Measurements from ENCODE around the gene ATP6V0A1. TPM values are rescaled to one million over a fixed set of nuclear protein-coding genes. Genes with fewer than 3 reads are reported as not detected.
A peak's percentile ranks its signal among the peaks of the same experiment; 100 is the strongest.
"Not testable (repeated sequence)": the region's sequence is repeated elsewhere in the genome, so short reads cannot be mapped to it uniquely, and the experiment has no call there.

Gene ATP6V0A1
- total RNA-seq, 1 donor from 2014 or later = 33.2 TPM

GRCh38 chr17:42460371-42460770, 1.7 kb downstream of the ATP6V0A1 start:
- intact Hi-C loops (cut with micrococcal nuclease) = loop anchor here (10.0 kb wide), 1 partner anchor 136 kb away; no protein-coding TSS in a partner anchor
- DNase-seq = no peak
- no peak for ATAC-seq

- DNase-seq = no peak
- intact Hi-C loops (cut with micrococcal nuclease) = loop anchor here (10.0 kb wide), 1 partner anchor 139 kb away; no protein-coding TSS in a partner anchor
- ATAC-seq = no peak
These were observed 5.3 kb downstream of the ATP6V0A1 start for GRCh38 chr17:42463976-42464400.

GRCh38 chr17:42467889-42468288, 9.2 kb downstream of the ATP6V0A1 start:
- intact Hi-C loops (cut with micrococcal nuclease) = loop anchor here (10.0 kb wide), 1 partner anchor 143 kb away; no protein-coding TSS in a partner anchor
- DNase-seq (no peak), ATAC-seq (no peak)

- intact Hi-C loops (cut with micrococcal nuclease) = no loop called here
- no peak for ATAC-seq
- no peak for DNase-seq
These were observed 14.2 kb downstream of the ATP6V0A1 start for GRCh38 chr17:42472709-42473521.

- intact Hi-C loops (cut with micrococcal nuclease) = no loop called here
- DNase-seq = no peak
- ATAC-seq = no peak
These were observed 15.6 kb downstream of the ATP6V0A1 start for GRCh38 chr17:42474276-42474675.

- intact Hi-C loops (cut with micrococcal nuclease) = no loop called here
- DNase-seq = no peak
- ATAC-seq = no peak
These were observed 16.4 kb downstream of the ATP6V0A1 start for GRCh38 chr17:42475121-42475520.

GRCh38 chr17:42475835-42476234, 17.2 kb downstream of the ATP6V0A1 start:
- intact Hi-C loops (cut with micrococcal nuclease) = no loop called here
- no peak for DNase-seq
- no peak for ATAC-seq

GRCh38 chr17:42476411-42476810, 17.7 kb downstream of the ATP6V0A1 start:
- intact Hi-C loops (cut with micrococcal nuclease) = no loop called here
- DNase-seq (no peak), ATAC-seq (no peak)

GRCh38 chr17:42477173-42477572, 18.5 kb downstream of the ATP6V0A1 start:
- ATAC-seq = no peak
- no peak for DNase-seq
- intact Hi-C loops (cut with micrococcal nuclease) = no loop called here

- DNase-seq; intact Hi-C loops (cut with micrococcal nuclease); ATAC-seq: not testable (repeated sequence)
These were observed 19.1 kb downstream of the ATP6V0A1 start for GRCh38 chr17:42477824-42478223.

- intact Hi-C loops (cut with micrococcal nuclease) = no loop called here
- peak; percentile 18 for ATAC-seq
- no peak for DNase-seq
These were observed 25.6 kb downstream of the ATP6V0A1 start for GRCh38 chr17:42484304-42484703.

GRCh38 chr17:42485680-42486079, 27.0 kb downstream of the ATP6V0A1 start:
- ATAC-seq (no peak), DNase-seq (no peak)
- intact Hi-C loops (cut with micrococcal nuclease) = no loop called here

- DNase-seq = no peak
- ATAC-seq = no peak
- intact Hi-C loops (cut with micrococcal nuclease) = no loop called here
These were observed 29.4 kb downstream of the ATP6V0A1 start for GRCh38 chr17:42488032-42488431.

- intact Hi-C loops (cut with micrococcal nuclease) = no loop called here
- DNase-seq = no peak
- ATAC-seq = no peak
These were observed 34.6 kb downstream of the ATP6V0A1 start for GRCh38 chr17:42493319-42493718.

GRCh38 chr17:42494673-42495072, 36.0 kb downstream of the ATP6V0A1 start:
- DNase-seq (no peak), ATAC-seq (no peak)
- intact Hi-C loops (cut with micrococcal nuclease) = no loop called here

GRCh38 chr17:42498828-42499227, 40.1 kb downstream of the ATP6V0A1 start:
- DNase-seq = no peak
- no peak for ATAC-seq
- intact Hi-C loops (cut with micrococcal nuclease) = no loop called here

- intact Hi-C loops (cut with micrococcal nuclease) = no loop called here
- ATAC-seq = no peak
- no peak for DNase-seq
These were observed 43.4 kb downstream of the ATP6V0A1 start for GRCh38 chr17:42502091-42502490.

- intact Hi-C loops (cut with micrococcal nuclease) = no loop called here
- DNase-seq (no peak), ATAC-seq (no peak)
These were observed 44.2 kb downstream of the ATP6V0A1 start for GRCh38 chr17:42502926-42503325.

- intact Hi-C loops (cut with micrococcal nuclease) = no loop called here
- ATAC-seq = no peak
- no peak for DNase-seq
These were observed 49.0 kb downstream of the ATP6V0A1 start for GRCh38 chr17:42507671-42508070.

GRCh38 chr17:42508426-42509165, 49.9 kb downstream of the ATP6V0A1 start:
- ATAC-seq = no peak
- no peak for DNase-seq
- intact Hi-C loops (cut with micrococcal nuclease) = no loop called here
